NT2/D1 (cell line): ENCODE results near the gene CYP39A1.

Source experiments
- DNase-seq: peaks from one replicate; pipeline ENCODE4 v3.0.0-alpha.2; 2011; ENCODE audit warnings: low read depth, low spot score
- H3K27me3 ChIP-seq: 2 replicates; pipeline ENCODE4 v1.6.0; 2011; ENCODE audit warnings: mild to moderate bottlenecking; ENCODE audit not compliant: insufficient read length, insufficient read depth
- H3K36me3 ChIP-seq: 2 replicates; pipeline ENCODE4 v1.6.1; 2011; ENCODE audit warnings: mild to moderate bottlenecking, low read length, mixed read lengths; ENCODE audit not compliant: insufficient read depth, insufficient read length
- H3K4me1 ChIP-seq: 2 replicates; pipeline ENCODE4 v1.5.1; 2011; ENCODE audit not compliant: insufficient read depth, insufficient read length
- H3K4me3 ChIP-seq: 2 replicates; pipeline ENCODE4 v1.5.1; 2011; ENCODE audit warnings: low read depth; ENCODE audit not compliant: insufficient read length
- H3K9ac ChIP-seq: 2 replicates; pipeline ENCODE4 v1.6.0; 2011; ENCODE audit warnings: low read depth; ENCODE audit not compliant: insufficient read length
- H3K9me3 ChIP-seq: 2 replicates; pipeline ENCODE4 v1.5.1; 2011; ENCODE audit warnings: mild to moderate bottlenecking, low read length; ENCODE audit not compliant: insufficient read depth
- SUZ12 ChIP-seq: IDR thresholded peaks from 2 replicates; pipeline ENCODE4 v1.6.1; 2011; ENCODE audit not compliant: insufficient read length, insufficient read depth; ENCODE audit errors: extremely low read depth
- YY1 ChIP-seq: IDR thresholded peaks from 2 replicates; pipeline ENCODE4 v1.6.1; 2011; ENCODE audit not compliant: insufficient read length, insufficient read depth
- ZNF274 ChIP-seq: IDR thresholded peaks from 2 replicates; pipeline ENCODE4 v1.6.1; 2011; ENCODE audit warnings: mild to moderate bottlenecking, low read depth, low read length

The CYP39A1 gene

GRCh38 chr6:46501136-46502089 is 151.2 kb downstream of the CYP39A1 start:
- Histone ChIP-seq H3K9ac (no peak overlapping the region), H3K27me3 (no peaks in the 10 kb centered on the region), H3K9me3 (no peaks in the 10 kb centered on the region), H3K4me3 (no peak overlapping the region), H3K4me1 (no peaks in the 10 kb centered on the region), H3K36me3 (no peaks in the 10 kb centered on the region)
- TF ChIP-seq SUZ12 (no peak), YY1 (no peak), ZNF274 (no peak)
- DNase-seq = no peak

GRCh38 chr6:46500382-46500781 is 152.2 kb downstream of the CYP39A1 start:
- no peak overlapping the region for H3K9ac ChIP-seq
- H3K36me3 ChIP-seq = no peaks in the 10 kb centered on the region
- no peaks in the 10 kb centered on the region for H3K27me3 ChIP-seq
- no peak overlapping the region for H3K4me3 ChIP-seq
- no peak for DNase-seq
- no peaks in the 10 kb centered on the region for H3K4me1 ChIP-seq
- H3K9me3 ChIP-seq = no peaks in the 10 kb centered on the region
- TF ChIP-seq YY1 = no peak
- no peak for TF ChIP-seq SUZ12
- TF ChIP-seq ZNF274 = no peak
